Neural cell (in vitro differentiated cells): ENCODE results near the gene AGRN. TPM values are rescaled to one million over a fixed set of nuclear protein-coding genes. Genes with fewer than 3 reads are reported as not detected.

ENCODE experiments used
- H2AFZ ChIP-seq: fragments of 200-600, 300-800 bp; sonication (generic), shearing (Covaris generic); 2 replicates; pipeline ENCODE4 v1.6.0; 2014; ENCODE audit warnings: low read depth, mild to moderate bottlenecking, antibody characterized with exemption, low read length, moderate library complexity
- H3F3A ChIP-seq: fragments of 200-600 bp; shearing (Covaris generic); 2 replicates; pipeline ENCODE4 v1.6.1; 2016; ENCODE audit warnings: mild to moderate bottlenecking, moderate library complexity, mixed read lengths, antibody characterized with exemption, low read length; ENCODE audit not compliant: insufficient read depth, poor library complexity, severe bottlenecking
- H3K27ac ChIP-seq: fragments of 200-600, 300-800 bp; sonication (generic), shearing (Covaris generic); 2 replicates; pipeline ENCODE4 v1.5.1; 2014; ENCODE audit warnings: mild to moderate bottlenecking, low read length, moderate library complexity
- H3K27me3 ChIP-seq: fragments of 300-800, 200-600 bp; sonication (generic), shearing (Covaris generic); 2 replicates; pipeline ENCODE4 v1.6.0; 2014; ENCODE audit warnings: mild to moderate bottlenecking, low read depth, low read length, moderate library complexity; ENCODE audit not compliant: insufficient read depth
- H3K36me3 ChIP-seq: fragments of 300-800, 200-600 bp; sonication (generic), shearing (Covaris generic); 2 replicates; pipeline ENCODE4 v1.5.1; 2014; ENCODE audit warnings: mild to moderate bottlenecking, antibody characterized with exemption, low read length, moderate library complexity; ENCODE audit not compliant: insufficient read depth
- H3K4me2 ChIP-seq: fragments of 300-800, 200-600 bp; sonication (generic), shearing (Covaris generic); 2 replicates; pipeline ENCODE4 v1.6.0; 2014; ENCODE audit warnings: mild to moderate bottlenecking, low read length
- H3K4me3 ChIP-seq: fragments of 300-800, 200-600 bp; sonication (generic), shearing (Covaris generic); 2 replicates; pipeline ENCODE4 v1.5.1; 2014; ENCODE audit warnings: mild to moderate bottlenecking, low read length, moderate library complexity
- H3K79me2 ChIP-seq: fragments of 200-600 bp; shearing (Covaris generic); replicated peaks from 2 replicates; pipeline ENCODE4 v1.6.0; 2014; ENCODE audit warnings: mild to moderate bottlenecking, low read length, moderate library complexity; ENCODE audit not compliant: insufficient read depth
- H3K9ac ChIP-seq: fragments of 300-800, 200-600 bp; sonication (generic), shearing (Covaris generic); 2 replicates; pipeline ENCODE4 v1.6.1; 2016; ENCODE audit warnings: mild to moderate bottlenecking, low read length, mixed read lengths
- H3K9me2 ChIP-seq: fragments of 200-600 bp; shearing (Covaris generic); 2 replicates; pipeline ENCODE4 v1.6.1; 2016; ENCODE audit warnings: mild to moderate bottlenecking, low read length, mixed read lengths; ENCODE audit not compliant: insufficient read depth
- H3K9me3 ChIP-seq: fragments of 200-600, 300-800 bp; sonication (generic), shearing (Covaris generic); 2 replicates; pipeline ENCODE4 v1.6.1; 2016; ENCODE audit warnings: mild to moderate bottlenecking, mixed run types, low read length, moderate library complexity, mixed read lengths
- H4K20me1 ChIP-seq: fragments of 200-600 bp; shearing (Covaris generic); 2 replicates; pipeline ENCODE4 v1.6.1; 2016; ENCODE audit warnings: mild to moderate bottlenecking, mixed run types; ENCODE audit not compliant: insufficient read depth
- EP300 ChIP-seq: fragments of 450-650 bp; conservative IDR thresholded peaks from 2 replicates; pipeline ENCODE4 v1.6.1; 2014; ENCODE audit warnings: antibody characterized with exemption, mild to moderate bottlenecking, moderate library complexity; ENCODE audit not compliant: poor library complexity, severe bottlenecking
- EZH2 ChIP-seq: fragments of 200-600, 300-800 bp; shearing (Covaris generic), sonication (generic); IDR thresholded peaks from 2 replicates; pipeline ENCODE4 v1.6.1; 2014; ENCODE audit warnings: antibody characterized with exemption, low read length, borderline replicate concordance, mild to moderate bottlenecking; ENCODE audit not compliant: insufficient read depth, poor library complexity, severe bottlenecking
- MXI1 ChIP-seq: fragments of 450-650 bp; conservative IDR thresholded peaks from 2 replicates; pipeline ENCODE4 v1.6.1; 2014; ENCODE audit warnings: antibody characterized with exemption, mild to moderate bottlenecking; ENCODE audit not compliant: poor library complexity, severe bottlenecking
- POLR2AphosphoS5 ChIP-seq: IDR thresholded peaks from 2 replicates; pipeline ENCODE4 v1.6.1; 2012
- RAD21 ChIP-seq: fragments of 450-650 bp; conservative IDR thresholded peaks from 2 replicates; pipeline ENCODE4 v1.6.1; 2014; ENCODE audit warnings: antibody characterized with exemption, mild to moderate bottlenecking, moderate library complexity
- REST ChIP-seq: IDR thresholded peaks from 2 replicates; pipeline ENCODE4 v1.6.1; 2012; ENCODE audit warnings: borderline replicate concordance
- SMC3 ChIP-seq: fragments of 450-650 bp; conservative IDR thresholded peaks from 2 replicates; pipeline ENCODE4 v1.6.1; 2014; ENCODE audit warnings: antibody characterized with exemption, mild to moderate bottlenecking, moderate library complexity; ENCODE audit not compliant: poor library complexity
- TAF1 ChIP-seq: IDR thresholded peaks from 2 replicates; pipeline ENCODE4 v1.6.1; 2012; ENCODE audit warnings: low read depth
- polyA plus RNA-seq: library from polyadenylated mRNA; depleted of rRNA; stranded (reverse); fragments of >200 nt; gene quantifications from 2 replicates; pipeline ENCODE4 v1.2.3, GENCODE V29; 2014
- TF ChIP-seq, protein P1 (sequence below): fragments of 450-650 bp; IDR thresholded peaks from 2 replicates; pipeline ENCODE4 v1.5.1; 2014; ENCODE audit warnings: antibody characterized with exemption, mild to moderate bottlenecking, moderate library complexity; ENCODE audit not compliant: poor library complexity, severe bottlenecking

AGRN gene
- polyA plus RNA-seq, 1 donor from 2014 or later: 104 TPM

- TF ChIP-seq EZH2: no peak
- TF ChIP-seq RAD21: no peak
- TF ChIP-seq SMC3: no peak
- TF ChIP-seq, protein P1, sequence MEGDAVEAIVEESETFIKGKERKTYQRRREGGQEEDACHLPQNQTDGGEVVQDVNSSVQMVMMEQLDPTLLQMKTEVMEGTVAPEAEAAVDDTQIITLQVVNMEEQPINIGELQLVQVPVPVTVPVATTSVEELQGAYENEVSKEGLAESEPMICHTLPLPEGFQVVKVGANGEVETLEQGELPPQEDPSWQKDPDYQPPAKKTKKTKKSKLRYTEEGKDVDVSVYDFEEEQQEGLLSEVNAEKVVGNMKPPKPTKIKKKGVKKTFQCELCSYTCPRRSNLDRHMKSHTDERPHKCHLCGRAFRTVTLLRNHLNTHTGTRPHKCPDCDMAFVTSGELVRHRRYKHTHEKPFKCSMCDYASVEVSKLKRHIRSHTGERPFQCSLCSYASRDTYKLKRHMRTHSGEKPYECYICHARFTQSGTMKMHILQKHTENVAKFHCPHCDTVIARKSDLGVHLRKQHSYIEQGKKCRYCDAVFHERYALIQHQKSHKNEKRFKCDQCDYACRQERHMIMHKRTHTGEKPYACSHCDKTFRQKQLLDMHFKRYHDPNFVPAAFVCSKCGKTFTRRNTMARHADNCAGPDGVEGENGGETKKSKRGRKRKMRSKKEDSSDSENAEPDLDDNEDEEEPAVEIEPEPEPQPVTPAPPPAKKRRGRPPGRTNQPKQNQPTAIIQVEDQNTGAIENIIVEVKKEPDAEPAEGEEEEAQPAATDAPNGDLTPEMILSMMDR: no peak
- TF ChIP-seq REST: no peak
- no peak for TF ChIP-seq TAF1
- no peak for TF ChIP-seq POLR2AphosphoS5
- no peak for TF ChIP-seq MXI1
- no peak for TF ChIP-seq EP300
- Histone ChIP-seq H3K27me3 (no peaks in the 10 kb centered on the region), H3K9ac (no peak overlapping the region), H3F3A (no peaks in the 10 kb centered on the region), H3K79me2 (no peaks in the 10 kb centered on the region), H3K4me3 (no peak overlapping the region), H3K4me2 (no peak overlapping the region), H2AFZ (no peak overlapping the region), H3K36me3 (no peaks in the 10 kb centered on the region), H4K20me1 (no peaks in the 10 kb centered on the region), H3K9me2 (no peaks in the 10 kb centered on the region), H3K27ac (no peak overlapping the region), H3K9me3 (no peaks in the 10 kb centered on the region)
Measured at GRCh38 chr1:995665-996633, 24.0 kb upstream of the AGRN start.

DNA sequence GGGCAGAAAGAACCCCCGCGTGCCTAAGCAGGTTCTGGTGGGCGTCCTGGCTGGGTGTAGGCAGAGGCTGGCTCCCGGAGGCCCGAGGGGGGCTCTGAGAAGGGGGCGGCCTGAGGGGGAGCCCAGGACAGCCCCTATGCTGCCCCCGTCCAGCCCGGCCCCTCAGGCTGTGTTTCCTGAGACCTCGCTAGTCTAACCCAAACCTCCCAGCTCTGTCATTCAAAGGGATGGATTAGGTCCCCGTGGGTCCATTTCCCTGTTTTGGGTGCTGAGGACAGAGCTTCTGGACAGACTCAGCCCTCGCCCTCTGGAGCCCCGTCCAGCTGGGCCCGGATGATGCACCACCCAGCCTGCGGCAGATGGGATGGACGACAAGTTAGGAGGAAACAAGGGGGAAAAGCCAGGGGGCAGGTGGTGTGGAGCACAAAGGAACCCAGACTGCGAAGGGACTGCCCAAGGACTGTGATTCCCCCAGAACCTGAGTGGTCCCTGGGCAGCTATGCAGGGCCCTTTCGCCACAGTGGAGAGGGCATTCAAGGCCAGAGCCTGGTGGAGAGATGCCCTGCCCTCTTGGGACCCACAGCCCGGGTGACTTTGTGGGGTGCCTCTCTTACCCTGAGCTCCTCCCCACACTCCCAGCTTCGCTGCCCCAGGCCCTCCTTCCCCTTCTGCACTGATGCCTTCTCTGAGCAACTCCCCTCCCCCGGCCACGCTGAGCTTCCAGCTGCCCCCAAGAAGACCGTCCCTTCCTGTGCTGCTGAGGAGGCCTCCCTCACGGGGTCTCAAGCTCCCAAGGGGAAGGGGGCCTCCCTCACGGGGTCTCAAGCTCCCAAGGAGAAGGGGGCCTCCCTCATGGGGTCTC is 22.8 kb upstream of the AGRN start:
- H3K9me3 ChIP-seq: no peaks in the 10 kb centered on the region
- no peak overlapping the region for H3K9ac ChIP-seq
- no peaks in the 10 kb centered on the region for H3K9me2 ChIP-seq
- no peak overlapping the region for H3K27ac ChIP-seq
- H3K4me2 ChIP-seq: no peak overlapping the region
- H3K27me3 ChIP-seq: no peaks in the 10 kb centered on the region
- H3K36me3 ChIP-seq: no peaks in the 10 kb centered on the region
- TF ChIP-seq REST: no peak
- no peak for TF ChIP-seq RAD21
- no peak for TF ChIP-seq TAF1
- no peak for TF ChIP-seq EP300
- no peak for TF ChIP-seq SMC3
- no peak for TF ChIP-seq POLR2AphosphoS5
- TF ChIP-seq, protein P1: no peak
- TF ChIP-seq EZH2: no peak
- TF ChIP-seq MXI1: no peak
- H3K79me2 ChIP-seq: peaks cover 2% of the 10 kb centered on the region
- H4K20me1 ChIP-seq: no peaks in the 10 kb centered on the region
- no peaks in the 10 kb centered on the region for H3F3A ChIP-seq
- peak overlapping the region; percentile 91 for H3K4me3 ChIP-seq
- H2AFZ ChIP-seq: no peak overlapping the region
